Peyer's patch (tissue), 4 donors: Measurements from ENCODE around the gene KRTAP5-7. TPM values are rescaled to one million over a fixed set of nuclear protein-coding genes. Genes with fewer than 3 reads are reported as not detected.
"Not testable (repeated sequence)": the region's sequence is repeated elsewhere in the genome, so short reads cannot be mapped to it uniquely, and the experiment has no call there.

Experiments used
- DNase-seq, 3 donors: peaks; one replicate each; pipeline ENCODE4 v3.0.0-alpha.2; 2017 to 2019
- H3K27ac ChIP-seq, 4 donors: fragments of 200-600 bp; sonication (generic); one replicate each; pipeline ENCODE4 v1.5.1; 2016 to 2019
- H3K27me3 ChIP-seq, 2 donors: fragments of 200-600 bp; sonication (generic); one replicate each; pipeline ENCODE4 v1.5.1; 2019
- H3K36me3 ChIP-seq, 3 donors: fragments of 200-600 bp; sonication (generic); one replicate each; pipeline ENCODE4 v1.5.1; 2016 to 2019
- H3K4me1 ChIP-seq, 4 donors: fragments of 200-600 bp; sonication (generic); one replicate each; pipeline ENCODE4 v1.5.1; 2016 to 2019
- H3K4me3 ChIP-seq, 4 donors: fragments of 200-600 bp; sonication (generic); 1 replicate in 3 of 4; 2 replicates in 1 of 4; pipeline ENCODE4 v1.5.1; 2016 to 2019; ENCODE audit warnings: mild to moderate bottlenecking in 1 of 4
- H3K9me3 ChIP-seq, 4 donors: fragments of 200-600 bp; sonication (generic); one replicate each; pipeline ENCODE4 v1.5.1; 2016 to 2019; ENCODE audit warnings: mild to moderate bottlenecking in 1 of 4
- POLR2A ChIP-seq, 2 donors: fragments of 450-650 bp; IDR thresholded peaks; one replicate each; pipeline ENCODE4 v1.5.1; 2017; ENCODE audit warnings: antibody characterized with exemption in 2 of 2, mild to moderate bottlenecking in 2 of 2, moderate library complexity in 2 of 2
- total RNA-seq, 4 donors: library from RNA; depleted of rRNA; stranded (reverse); fragments of >200 nt; gene quantifications; one replicate each; pipeline ENCODE4 v1.1.0, GENCODE V29; 2016
- TF ChIP-seq, protein P1 (sequence below), 6 experiments: fragments of 450-650 bp in 4 of 6; fragments of 200-600 bp in 2 of 6; sonication (generic) in 1 of 6; IDR thresholded peaks; one replicate each; pipeline ENCODE4 v1.5.1; 2017 to 2019; ENCODE audit warnings: antibody characterized with exemption in 6 of 6, mild to moderate bottlenecking in 3 of 6, moderate library complexity in 1 of 6

KRTAP5-7 gene
- total RNA-seq, 4 donors from 2014 or later, result 2.7 TPM; not detected in 3

DNA sequence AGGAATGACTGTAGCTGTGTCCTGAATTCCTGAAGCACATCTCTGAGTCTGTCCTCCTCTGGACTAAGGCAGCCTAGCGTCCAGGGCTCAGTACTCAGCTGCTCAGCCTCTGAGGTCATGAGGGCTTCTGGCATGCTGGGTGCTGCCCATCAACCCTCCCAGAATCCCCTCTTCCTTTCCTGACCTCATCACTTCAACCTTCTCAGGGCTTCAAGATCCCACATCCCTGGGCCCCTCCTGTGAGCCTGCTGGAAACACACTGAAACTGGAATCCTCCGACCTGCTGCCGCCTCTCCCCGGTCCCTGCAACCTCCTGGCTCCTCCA lies 11.6 kb downstream of the KRTAP5-7 start:
- Histone ChIP-seq H3K27me3 (no peaks in the 10 kb centered on the region), H3K36me3 (no peaks in the 10 kb centered on the region), H3K27ac (no peak overlapping the region), H3K4me1 (no peaks in the 10 kb centered on the region), H3K4me3 (no peak overlapping the region), H3K9me3 (no peaks in the 10 kb centered on the region)
- peak in 1 of 3 donors; percentile 2 for DNase-seq
- TF ChIP-seq POLR2A (IDR thresholded peaks at IDR 0.05), result no peak
- TF ChIP-seq, protein P1, sequence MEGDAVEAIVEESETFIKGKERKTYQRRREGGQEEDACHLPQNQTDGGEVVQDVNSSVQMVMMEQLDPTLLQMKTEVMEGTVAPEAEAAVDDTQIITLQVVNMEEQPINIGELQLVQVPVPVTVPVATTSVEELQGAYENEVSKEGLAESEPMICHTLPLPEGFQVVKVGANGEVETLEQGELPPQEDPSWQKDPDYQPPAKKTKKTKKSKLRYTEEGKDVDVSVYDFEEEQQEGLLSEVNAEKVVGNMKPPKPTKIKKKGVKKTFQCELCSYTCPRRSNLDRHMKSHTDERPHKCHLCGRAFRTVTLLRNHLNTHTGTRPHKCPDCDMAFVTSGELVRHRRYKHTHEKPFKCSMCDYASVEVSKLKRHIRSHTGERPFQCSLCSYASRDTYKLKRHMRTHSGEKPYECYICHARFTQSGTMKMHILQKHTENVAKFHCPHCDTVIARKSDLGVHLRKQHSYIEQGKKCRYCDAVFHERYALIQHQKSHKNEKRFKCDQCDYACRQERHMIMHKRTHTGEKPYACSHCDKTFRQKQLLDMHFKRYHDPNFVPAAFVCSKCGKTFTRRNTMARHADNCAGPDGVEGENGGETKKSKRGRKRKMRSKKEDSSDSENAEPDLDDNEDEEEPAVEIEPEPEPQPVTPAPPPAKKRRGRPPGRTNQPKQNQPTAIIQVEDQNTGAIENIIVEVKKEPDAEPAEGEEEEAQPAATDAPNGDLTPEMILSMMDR (IDR thresholded peaks at IDR 0.05), result no peak

DNA sequence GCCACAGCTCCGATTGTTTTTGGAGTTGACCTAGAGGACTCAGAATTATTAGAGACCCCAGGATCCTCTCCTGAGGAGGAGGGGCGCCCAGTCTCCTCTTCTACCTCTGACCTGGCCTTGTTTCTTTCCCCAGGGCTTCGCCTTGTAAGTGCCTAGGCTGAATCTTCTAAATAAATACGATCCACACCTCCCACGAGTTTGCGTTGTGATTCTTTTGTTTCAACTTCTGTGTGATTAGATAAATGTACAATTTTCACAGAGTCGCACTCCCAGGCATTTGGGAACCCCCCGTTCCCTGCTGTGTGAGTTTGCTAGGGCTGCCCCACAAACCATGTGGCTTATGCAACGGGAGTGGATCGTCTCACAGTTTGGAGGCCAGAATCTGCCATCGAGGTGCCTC lies 11.9 kb downstream of the KRTAP5-7 start:
- H3K9me3 ChIP-seq, result no peaks in the 10 kb centered on the region
- no peak for TF ChIP-seq POLR2A (IDR thresholded peaks at IDR 0.05)
- TF ChIP-seq, protein P1 (IDR thresholded peaks at IDR 0.05), result no peak
- H3K27ac ChIP-seq, result no peak overlapping the region
- no peaks in the 10 kb centered on the region for H3K4me1 ChIP-seq
- H3K36me3 ChIP-seq, result no peaks in the 10 kb centered on the region
- H3K4me3 ChIP-seq, result no peak overlapping the region
- H3K27me3 ChIP-seq, result no peaks in the 10 kb centered on the region
- peak in 1 of 3 donors; percentile 2 for DNase-seq

DNA sequence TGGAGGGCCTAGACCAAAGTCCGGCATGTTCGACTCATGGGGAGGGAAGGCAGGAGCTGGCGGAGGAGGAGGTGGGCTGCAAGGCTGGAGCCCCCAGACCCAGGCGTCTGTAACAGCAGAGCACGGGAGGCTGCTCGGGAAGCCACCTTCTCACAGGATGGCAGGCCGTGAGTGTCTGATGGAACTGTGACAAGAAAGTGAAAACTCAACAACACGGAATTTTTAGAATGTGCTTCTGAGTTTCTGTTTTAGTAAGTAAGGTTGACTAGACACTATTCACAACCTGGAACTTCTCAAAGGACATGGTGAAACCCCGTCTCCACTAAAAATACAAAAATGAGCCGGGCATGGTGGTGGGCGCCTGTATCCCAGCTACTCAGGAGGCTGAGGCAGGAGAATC lies 12.9 kb downstream of the KRTAP5-7 start:
- not testable (repeated sequence) for DNase-seq, H3K4me3 ChIP-seq, H3K27ac ChIP-seq, H3K4me1 ChIP-seq, H3K36me3 ChIP-seq, H3K9me3 ChIP-seq, H3K27me3 ChIP-seq

DNA sequence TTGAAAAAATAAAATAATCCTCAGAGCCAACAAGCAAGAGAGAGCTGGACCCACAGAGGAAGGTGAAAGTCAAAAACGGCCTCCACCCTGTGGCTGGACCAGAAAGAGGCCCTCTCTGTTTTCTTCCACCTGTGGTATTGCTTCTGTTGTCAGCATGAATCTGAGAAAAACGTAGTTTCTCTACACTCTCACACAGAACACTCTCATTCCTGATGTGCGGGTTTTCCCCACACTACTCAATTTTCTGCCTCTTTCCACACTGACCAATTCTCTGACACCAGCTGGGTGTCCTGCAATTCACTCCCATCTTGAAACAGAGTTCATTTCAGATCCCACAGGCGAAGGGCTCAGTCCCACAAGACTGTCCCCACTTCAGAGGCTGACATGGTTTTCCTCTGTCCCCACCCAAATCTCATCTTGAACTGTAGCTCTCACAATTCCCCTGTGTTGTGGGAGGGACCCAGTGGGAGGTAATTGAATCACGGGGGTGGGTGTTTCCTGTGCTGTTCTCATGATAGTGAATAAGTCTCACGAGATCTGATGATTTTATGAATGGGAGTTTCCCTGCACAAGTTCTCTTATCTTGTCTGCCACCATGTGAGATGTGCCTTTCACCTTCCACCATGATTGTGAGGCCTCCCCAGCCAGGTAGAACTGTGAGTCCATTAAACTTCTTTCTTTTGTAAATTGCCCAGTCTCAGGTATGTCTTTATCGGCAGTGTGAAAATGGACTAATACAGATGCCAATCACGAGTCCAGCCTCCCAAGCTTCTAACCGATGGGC lies 13.6 kb downstream of the KRTAP5-7 start:
- not testable (repeated sequence) for H3K9me3 ChIP-seq, H3K27ac ChIP-seq, H3K27me3 ChIP-seq, H3K36me3 ChIP-seq, H3K4me1 ChIP-seq, H3K4me3 ChIP-seq
- peak in 1 of 3 donors; percentile 28 for DNase-seq

DNA sequence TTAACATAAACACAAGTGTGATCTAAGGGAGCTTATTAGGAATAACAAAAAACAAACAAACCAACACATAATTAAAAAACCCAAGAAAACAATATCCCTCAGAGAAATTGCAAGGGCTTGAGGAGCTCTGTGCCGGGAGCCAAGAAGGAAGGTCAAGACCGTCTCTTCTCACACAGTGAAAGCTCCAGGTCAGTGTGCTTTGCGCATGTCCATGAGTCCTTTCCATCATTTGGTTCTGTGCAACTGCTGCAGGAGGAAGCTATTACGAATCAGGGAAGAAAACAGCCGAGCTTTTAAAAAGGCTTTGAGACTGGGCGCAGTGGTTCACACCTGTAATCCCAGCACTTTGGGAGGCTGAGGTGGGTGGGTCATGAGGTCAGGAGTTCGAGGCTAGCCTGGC lies 15.3 kb downstream of the KRTAP5-7 start:
- Histone ChIP-seq H3K36me3 (no peaks in the 10 kb centered on the region), H3K4me3 (no peak overlapping the region), H3K27ac (no peak overlapping the region), H3K9me3 (no peaks in the 10 kb centered on the region), H3K4me1 (no peaks in the 10 kb centered on the region), H3K27me3 (no peaks in the 10 kb centered on the region)
- DNase-seq, result no peak
- no peak for TF ChIP-seq POLR2A (IDR thresholded peaks at IDR 0.05)
- TF ChIP-seq, protein P1 (IDR thresholded peaks at IDR 0.05), result no peak

DNA sequence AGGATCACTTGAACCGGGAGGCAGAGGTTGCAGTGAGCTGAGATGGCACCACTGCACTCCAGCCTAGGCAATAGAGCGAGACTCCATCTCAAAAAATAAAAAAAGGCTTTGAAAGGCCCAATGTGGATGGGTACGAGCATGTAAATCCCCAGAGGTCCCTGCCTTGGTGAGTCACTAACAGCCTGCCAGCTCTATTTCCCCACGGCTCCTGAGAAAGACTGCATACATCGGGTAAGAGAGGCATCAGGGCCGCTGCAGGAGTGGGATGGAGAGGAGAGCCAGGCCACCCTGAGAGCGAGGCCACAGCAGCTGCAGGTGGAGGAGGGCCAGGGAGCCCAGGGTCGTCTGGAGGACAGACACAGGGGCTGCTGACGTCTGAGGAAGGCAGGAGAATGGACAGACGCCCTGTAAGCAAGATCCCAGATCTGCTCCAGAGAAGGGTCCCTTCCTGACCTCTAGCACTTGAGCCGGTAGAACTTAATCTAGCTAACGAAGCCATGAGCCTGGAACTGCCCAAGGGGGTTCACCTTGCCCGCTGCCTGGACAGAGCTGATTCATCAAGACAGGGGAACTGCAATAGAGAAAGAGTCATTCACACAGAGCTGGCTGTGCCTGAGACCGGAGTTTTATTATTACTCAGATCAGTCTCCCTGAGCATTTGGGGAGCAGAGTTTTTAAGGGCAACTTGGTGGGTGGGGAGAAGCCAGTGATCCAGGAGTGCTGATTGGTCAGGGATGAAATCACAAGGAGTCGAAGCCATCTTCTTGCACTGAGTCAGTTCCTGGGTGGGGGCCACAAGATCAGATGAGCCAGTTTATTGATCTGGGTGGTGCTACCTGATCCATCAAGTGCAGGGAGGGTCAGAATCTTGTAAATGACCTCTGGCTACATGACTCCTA lies 16.1 kb downstream of the KRTAP5-7 start:
- DNase-seq, result no peak
- no peaks in the 10 kb centered on the region for H3K9me3 ChIP-seq
- TF ChIP-seq POLR2A (IDR thresholded peaks at IDR 0.05), result no peak
- TF ChIP-seq, protein P1 (IDR thresholded peaks at IDR 0.05), result no peak

More for the DNA sequence above, 16.1 kb downstream of the KRTAP5-7 start:
- Histone ChIP-seq H3K4me1 (no peaks in the 10 kb centered on the region), H3K36me3 (no peaks in the 10 kb centered on the region), H3K4me3 (no peak overlapping the region), H3K27ac (no peak overlapping the region), H3K27me3 (no peaks in the 10 kb centered on the region)
